IMR-90 (cell line): ENCODE data around the gene PVALEF.

ENCODE experiments used
- BHLHE40 ChIP-seq: fragments of 150-350 bp; IDR thresholded peaks from 2 replicates; pipeline ENCODE4 v1.6.1; 2016; ENCODE audit warnings: mild to moderate bottlenecking, low read depth, low read length
- POLR2A ChIP-seq: IDR thresholded peaks from 2 replicates; pipeline ENCODE4 v1.6.1; 2012; ENCODE audit warnings: mild to moderate bottlenecking, low read depth, low read length
- RCOR1 ChIP-seq: IDR thresholded peaks from 2 replicates; pipeline ENCODE4 v1.6.1; 2012; ENCODE audit warnings: mild to moderate bottlenecking, low read length, improper control_type of control experiment; ENCODE audit not compliant: insufficient replicate concordance
- TF ChIP-seq, protein P1 (sequence below): conservative IDR thresholded peaks from 2 replicates; pipeline ENCODE4 v1.5.1; 2012; ENCODE audit warnings: mild to moderate bottlenecking, low read depth, low read length, improper control_type of control experiment

DNA sequence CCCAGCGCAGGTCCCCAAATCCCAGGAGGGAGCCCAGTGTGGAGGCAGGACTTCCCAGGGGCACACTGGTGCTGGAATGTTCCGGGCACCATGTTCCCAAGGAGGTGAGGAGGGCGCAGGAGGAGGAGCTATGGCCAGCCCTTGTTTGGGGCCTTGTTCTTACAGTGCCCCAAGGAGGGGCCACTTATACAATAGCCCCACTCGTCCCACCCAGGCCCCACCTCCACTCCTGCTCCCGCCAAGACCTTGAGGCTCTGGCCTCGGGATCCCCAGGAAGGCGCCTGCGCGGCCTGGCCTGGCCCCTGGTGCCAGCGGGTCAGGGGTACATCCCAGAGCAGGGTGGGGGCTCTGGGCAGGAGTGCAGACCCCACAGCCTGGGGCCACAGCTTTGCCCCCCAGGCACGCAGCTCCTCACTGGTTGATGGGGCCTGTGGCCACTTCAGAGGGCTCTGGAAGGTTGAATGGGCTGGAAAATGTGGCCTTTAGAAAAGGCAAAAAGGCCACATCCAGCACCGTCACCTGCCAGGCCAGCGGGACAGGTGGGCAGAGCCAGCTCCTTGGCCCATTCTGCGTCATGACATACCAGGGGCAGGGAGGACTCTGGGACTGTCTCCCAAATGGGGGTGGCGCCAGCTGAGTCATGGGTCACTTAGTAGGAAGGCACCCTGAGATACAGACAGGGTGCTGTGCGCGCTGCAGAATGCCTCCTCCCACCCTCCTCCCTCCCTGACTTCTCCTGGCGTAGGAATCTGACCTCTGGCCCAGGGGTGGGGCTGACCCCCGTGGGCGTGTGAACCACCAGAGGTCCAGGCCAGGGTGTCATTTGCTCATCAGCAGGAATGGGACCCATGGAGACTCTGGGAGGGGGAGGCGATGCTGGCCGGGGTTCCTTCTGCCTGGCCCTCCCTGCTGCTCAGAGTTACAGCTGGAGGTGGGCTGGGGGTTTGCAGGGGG is 32.3 kb upstream of the PVALEF start:
- TF ChIP-seq BHLHE40 (no peak), POLR2A (no peak), RCOR1 (no peak)
- TF ChIP-seq, protein P1, sequence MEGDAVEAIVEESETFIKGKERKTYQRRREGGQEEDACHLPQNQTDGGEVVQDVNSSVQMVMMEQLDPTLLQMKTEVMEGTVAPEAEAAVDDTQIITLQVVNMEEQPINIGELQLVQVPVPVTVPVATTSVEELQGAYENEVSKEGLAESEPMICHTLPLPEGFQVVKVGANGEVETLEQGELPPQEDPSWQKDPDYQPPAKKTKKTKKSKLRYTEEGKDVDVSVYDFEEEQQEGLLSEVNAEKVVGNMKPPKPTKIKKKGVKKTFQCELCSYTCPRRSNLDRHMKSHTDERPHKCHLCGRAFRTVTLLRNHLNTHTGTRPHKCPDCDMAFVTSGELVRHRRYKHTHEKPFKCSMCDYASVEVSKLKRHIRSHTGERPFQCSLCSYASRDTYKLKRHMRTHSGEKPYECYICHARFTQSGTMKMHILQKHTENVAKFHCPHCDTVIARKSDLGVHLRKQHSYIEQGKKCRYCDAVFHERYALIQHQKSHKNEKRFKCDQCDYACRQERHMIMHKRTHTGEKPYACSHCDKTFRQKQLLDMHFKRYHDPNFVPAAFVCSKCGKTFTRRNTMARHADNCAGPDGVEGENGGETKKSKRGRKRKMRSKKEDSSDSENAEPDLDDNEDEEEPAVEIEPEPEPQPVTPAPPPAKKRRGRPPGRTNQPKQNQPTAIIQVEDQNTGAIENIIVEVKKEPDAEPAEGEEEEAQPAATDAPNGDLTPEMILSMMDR: no peak
